ENCODE measurements around the gene HPN.
A peak's percentile ranks its signal among the peaks of the same experiment; 100 is the strongest.

HPN gene

GRCh38 chr19:35062942-35063341 lies 21.4 kb downstream of the HPN start:
- DNase-seq (ENCODE audit: low read depth), result no peak

- no peak for DNase-seq (ENCODE audit: low read depth)
Measured at GRCh38 chr19:35063940-35064818, 22.7 kb downstream of the HPN start.

- DNase-seq (ENCODE audit: low read depth), result no peak
Measured at GRCh38 chr19:35065574-35065973, 24.1 kb downstream of the HPN start.

GRCh38 chr19:35066121-35066520 lies 24.6 kb downstream of the HPN start:
- no peak for DNase-seq (ENCODE audit: low read depth)

- DNase-seq (ENCODE audit: low read depth), result peak; percentile 73
Measured at GRCh38 chr19:35066691-35067563, 25.4 kb downstream of the HPN start.

- no peak for DNase-seq (ENCODE audit: low read depth)
Measured at GRCh38 chr19:35068941-35069634, 27.6 kb downstream of the HPN start.

GRCh38 chr19:35069696-35070095 lies 28.2 kb downstream of the HPN start:
- no peak for DNase-seq (ENCODE audit: low read depth)

GRCh38 chr19:35070471-35070870 lies 28.9 kb downstream of the HPN start:
- DNase-seq (ENCODE audit: low read depth), result no peak

- DNase-seq (ENCODE audit: low read depth), result no peak
Measured at GRCh38 chr19:35073516-35073915, 32.0 kb downstream of the HPN start.

- DNase-seq (ENCODE audit: low read depth), result no peak
Measured at GRCh38 chr19:35073941-35074340, 32.4 kb downstream of the HPN start.

- no peak for DNase-seq (ENCODE audit: low read depth)
Measured at GRCh38 chr19:35074426-35075201, 33.1 kb downstream of the HPN start.

- no peak for DNase-seq (ENCODE audit: low read depth)
Measured at GRCh38 chr19:35075202-35076025, 33.9 kb downstream of the HPN start.

GRCh38 chr19:35076026-35076370 lies 34.5 kb downstream of the HPN start:
- DNase-seq (ENCODE audit: low read depth), result no peak

GRCh38 chr19:35076657-35077056 lies 35.1 kb downstream of the HPN start:
- DNase-seq (ENCODE audit: low read depth), result no peak

GRCh38 chr19:35077411-35078223 lies 36.1 kb downstream of the HPN start:
- no peak for DNase-seq (ENCODE audit: low read depth)

- no peak for DNase-seq (ENCODE audit: low read depth)
Measured at GRCh38 chr19:35079826-35080225, 38.3 kb downstream of the HPN start.

GRCh38 chr19:35080613-35081170 lies 39.2 kb downstream of the HPN start:
- no peak for DNase-seq (ENCODE audit: low read depth)

GRCh38 chr19:35081201-35081600 lies 39.7 kb downstream of the HPN start:
- DNase-seq (ENCODE audit: low read depth), result no peak

GRCh38 chr19:35083691-35084508 lies 42.4 kb downstream of the HPN start:
- DNase-seq (ENCODE audit: low read depth), result no peak

Data from stimulated activated CD8-positive, alpha-beta memory T cell treated with anti-CD3 and anti-CD28 coated beads, Interleukin-12 subunit alpha, Interleukin-12 subunit beta, amount 100 ng/mL, for 4 hours (primary cell).